COR-L47 (cell line): Measurements from ENCODE around the gene REX1BD.
A peak's percentile ranks its signal among the peaks of the same experiment; 100 is the strongest.
"Not testable (repeated sequence)": the region's sequence is repeated elsewhere in the genome, so short reads cannot be mapped to it uniquely, and the experiment has no call there.

Source experiments
- DNase-seq: peaks from one replicate; lab custom pipeline; 2025; lab: John Stamatoyannopoulos, UW

Gene REX1BD

DNA sequence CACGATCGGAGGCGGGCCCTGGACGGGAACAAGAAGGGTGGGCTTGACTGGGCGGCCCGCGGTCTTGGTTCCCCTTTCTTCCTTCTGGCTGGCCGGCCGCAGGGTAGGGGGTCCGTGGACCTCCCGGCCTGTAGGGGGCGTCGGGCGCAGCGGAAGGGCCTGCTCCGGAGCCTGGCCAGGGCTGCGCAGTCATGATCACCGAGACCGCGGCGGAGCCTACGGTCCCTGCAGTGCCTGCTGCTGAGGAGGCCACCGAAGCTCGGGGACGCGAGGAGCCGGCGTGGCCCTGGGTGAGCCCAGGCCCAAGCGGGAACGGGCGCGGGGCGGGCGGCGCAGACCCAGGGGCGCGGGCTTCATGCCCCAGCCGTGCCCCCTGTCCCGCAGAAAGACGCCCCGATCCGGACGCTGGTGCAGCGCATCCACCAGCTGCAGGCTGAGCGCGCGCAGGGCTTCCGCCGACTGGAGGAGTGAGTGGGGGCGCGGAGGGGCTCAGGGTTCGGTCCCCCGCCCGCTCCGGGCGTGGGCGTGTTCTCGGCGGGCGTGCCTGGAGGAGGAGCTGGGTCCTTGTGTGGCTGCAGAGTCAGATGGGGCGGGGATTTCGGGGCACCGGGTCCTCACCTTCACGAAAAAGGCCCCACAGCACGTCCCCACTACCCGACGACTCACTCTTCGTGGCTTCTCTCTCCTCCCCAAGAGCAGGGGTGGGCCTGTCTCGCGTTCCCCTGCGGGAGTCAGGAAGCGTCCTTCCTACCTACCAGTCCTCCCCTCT, at the start of gene REX1BD:
Gene REX1BD (plus strand): TSS at position 188 of the 769 bp plus-strand sequence. CDS start 4 bp downstream, at position 192.
- DNase-seq, result peak; percentile 60

- DNase-seq, result no peak
These were observed 49.2 kb upstream of the REX1BD start for GRCh38 chr19:18539372-18539771.

GRCh38 chr19:18540200-18540599, 48.4 kb upstream of the REX1BD start:
- DNase-seq, result not testable (repeated sequence)

DNA sequence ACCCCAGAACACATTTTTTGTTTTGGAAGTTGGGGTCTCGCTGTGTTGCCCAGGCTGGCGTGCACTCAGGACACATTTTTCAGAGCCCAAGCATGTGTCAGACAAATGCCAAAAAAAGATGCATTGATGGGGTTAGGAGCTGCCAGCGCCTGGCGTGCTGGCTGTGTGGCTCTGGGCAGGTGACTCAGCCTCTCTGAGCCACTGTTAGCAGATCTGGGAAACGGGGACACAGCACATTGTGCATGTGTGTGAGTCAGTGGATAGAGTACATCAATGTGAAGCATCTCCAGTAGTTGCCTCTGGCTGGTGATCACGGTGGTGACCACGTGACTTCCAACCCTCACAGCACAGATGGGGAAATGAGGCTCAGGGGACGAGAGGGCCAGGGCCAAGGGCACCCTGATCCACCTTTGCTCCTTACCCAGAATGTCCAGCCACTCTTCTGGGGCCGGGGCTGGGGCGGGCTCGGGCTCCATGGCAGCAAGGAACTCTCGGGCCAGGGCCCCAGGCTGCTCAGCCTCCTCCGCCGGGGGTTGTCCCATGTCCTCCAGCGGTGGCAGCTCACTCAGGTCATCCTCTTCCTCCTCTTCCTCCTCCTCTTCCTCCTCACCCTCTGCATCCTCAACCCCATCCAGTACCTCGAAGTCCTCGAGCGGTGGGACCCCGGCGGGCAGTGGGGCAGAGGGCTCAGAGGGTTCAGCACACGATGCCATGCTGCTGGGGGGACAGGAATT, 47.2 kb upstream of the REX1BD start:
- DNase-seq, result no peak

DNA sequence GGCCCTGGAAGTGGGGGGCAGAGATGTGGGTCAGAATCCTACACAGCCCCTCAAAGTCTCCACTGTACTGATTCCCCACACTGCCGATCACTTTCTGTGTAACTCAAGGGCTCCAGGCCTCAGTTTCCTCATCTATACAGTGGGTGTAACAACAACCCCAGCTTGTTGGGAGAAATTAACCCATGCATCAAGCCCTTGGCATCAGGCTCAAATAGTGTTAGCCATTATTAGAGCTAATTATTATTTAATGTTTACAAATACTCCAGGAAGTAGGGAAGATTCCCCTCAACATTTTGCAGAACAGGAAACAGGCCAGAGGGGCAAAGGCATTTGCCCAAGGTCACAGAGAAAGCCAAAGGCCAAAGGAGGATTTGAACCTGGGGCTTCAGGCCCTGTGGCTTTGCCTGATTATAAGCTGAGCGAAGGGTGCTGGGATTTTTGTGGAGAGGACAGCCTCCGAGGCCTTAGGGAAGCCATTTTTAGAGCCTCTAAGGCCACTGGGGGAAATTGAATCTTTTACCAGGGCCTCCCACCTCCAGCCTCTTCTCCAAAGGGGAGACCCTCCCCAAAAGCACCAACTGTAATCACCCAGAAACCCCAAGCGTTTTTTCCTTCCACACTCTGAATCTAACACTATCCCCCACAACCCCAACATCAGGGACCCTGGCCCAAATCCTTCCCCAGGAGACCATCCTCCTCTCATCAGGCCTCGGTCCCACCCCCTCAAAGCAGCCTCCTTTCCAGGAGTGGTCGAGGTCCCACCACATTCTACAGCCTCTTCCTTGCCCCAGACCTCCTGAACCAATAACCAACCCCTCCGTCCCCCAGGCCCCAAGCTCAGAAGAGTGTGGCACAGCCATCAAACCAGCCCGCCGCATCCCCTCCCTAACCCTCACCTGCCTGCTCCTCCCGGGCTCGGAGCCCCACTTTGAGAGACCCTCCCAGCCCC, 46.3 kb upstream of the REX1BD start:
- DNase-seq, result no peak

DNA sequence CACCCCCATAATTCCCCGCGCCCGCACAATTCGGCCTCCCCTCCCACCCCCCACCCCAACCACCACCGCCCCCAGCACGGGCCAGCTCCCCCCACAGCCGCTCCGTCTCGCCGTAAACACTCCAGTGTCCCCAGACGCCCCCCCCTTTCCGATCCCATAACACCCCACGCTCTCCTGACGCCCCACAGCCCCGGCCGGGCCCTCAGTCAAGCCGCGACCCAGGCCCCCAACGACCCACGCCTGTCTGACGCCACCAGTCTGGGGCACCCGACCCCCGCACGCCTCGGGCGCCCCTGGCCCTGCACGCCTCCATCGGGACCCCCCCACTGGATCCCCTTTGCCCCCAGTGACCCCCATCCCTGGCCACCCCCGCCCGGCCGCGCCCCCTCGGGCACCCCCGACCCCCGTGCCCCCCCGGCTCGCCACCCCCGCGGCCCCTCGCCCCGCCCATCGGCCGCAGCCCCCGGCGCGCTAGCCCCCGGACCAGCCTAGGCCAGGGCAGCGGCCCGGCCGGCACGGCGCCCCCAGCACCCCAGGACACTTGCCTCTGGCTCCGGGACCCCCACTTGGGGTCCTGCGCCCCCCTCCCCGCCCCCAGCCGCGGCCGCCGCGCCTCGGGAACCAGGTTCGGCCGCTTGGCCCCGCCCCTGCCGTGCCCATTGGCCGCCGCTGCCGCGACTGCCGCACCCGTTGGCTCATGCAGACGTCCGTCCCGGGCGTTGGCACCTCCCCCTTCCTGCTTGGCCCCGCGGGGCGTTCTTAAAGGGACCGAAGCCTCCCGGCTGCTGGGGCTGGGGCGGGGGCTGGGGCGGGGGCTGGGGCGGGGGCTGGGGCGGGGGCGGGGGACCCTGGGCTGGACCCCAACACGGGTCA, 45.4 kb upstream of the REX1BD start, which contains the start of gene FKBP8:
Gene FKBP8 (minus strand): TSS at position 633 of the 873 bp plus-strand sequence. CDS start 1,603 bp downstream, outside the sequence.
- DNase-seq, result peak; percentile 85

DNA sequence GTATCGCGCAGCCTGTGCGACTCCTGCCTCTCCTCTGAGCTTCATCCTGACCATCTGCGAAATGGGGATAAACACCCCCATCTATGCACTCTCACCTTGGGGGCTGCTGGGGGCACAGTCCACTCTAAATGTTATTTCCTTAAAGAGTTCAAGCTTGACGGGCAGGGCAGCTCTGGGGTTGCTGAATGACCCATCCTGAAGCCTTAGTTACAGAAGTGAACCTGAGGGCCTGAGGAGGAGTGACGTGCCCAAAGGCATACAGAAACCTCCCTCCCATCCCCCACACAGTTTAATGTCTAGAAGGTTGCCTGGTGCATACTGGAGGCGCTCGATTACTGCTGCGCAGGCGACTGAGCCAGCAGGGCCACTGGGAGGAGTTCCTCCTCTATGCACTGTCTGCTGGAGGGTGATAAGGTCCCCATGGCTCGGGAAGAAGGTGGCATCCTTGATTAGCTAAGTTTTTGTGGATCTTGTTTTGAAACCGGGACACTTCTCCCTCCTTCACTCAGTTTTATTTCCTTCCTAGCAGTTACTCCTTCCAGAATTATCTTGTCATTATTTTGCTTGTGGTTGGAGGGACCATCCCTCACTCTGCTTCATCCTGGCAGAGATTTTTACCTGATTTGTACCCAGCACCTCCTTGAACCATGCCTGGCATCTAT, 44.7 kb upstream of the REX1BD start:
- DNase-seq, result peak; percentile 6

- no peak for DNase-seq
These were observed 37.0 kb upstream of the REX1BD start for GRCh38 chr19:18551631-18552030.

GRCh38 chr19:18557411-18558201, 31.0 kb upstream of the REX1BD start, which contains the start of gene KXD1:
TSS of gene KXD1 (plus strand) at chr19:18557870. CDS start at chr19:18562057, 4,187 bp downstream.
- DNase-seq, result peak; percentile 99

DNA sequence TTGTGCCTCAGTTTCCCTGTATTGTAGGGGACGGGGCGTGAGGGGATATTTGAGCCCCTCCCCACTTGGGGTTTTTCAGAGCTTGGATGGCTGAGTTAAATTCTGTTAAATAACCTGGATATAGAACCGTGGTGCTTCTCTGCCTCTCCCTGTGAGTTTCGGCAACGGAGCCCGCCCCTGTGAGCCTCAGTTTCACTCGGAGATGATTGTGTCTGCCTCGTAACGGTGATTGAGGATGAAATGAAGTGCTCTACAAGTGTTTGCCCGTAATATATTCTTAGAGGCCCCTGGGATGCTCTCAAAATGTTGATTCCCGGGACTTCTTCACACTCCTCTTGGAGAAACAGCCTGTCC, 30.4 kb upstream of the REX1BD start:
- no peak for DNase-seq

DNA sequence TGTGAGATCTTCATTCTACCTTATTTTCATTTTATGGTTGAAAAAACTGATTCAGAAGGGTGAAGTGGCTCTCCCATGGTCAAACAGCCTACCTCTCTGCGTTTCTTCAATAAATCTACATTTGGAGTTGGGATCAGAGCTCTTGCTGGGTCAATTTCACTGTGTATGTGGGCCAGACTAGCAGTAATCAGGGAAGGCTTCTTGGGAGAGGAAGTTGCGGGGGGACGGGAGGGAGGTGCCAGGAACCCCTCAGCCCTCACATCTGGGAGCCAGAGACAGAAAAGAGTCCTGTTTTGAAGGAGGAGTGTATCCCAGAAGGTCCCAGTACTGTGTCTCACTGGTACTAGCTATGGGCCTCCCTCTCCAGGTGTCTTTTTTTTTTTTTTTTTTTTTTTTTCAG, 30.0 kb upstream of the REX1BD start:
- DNase-seq, result no peak

DNA sequence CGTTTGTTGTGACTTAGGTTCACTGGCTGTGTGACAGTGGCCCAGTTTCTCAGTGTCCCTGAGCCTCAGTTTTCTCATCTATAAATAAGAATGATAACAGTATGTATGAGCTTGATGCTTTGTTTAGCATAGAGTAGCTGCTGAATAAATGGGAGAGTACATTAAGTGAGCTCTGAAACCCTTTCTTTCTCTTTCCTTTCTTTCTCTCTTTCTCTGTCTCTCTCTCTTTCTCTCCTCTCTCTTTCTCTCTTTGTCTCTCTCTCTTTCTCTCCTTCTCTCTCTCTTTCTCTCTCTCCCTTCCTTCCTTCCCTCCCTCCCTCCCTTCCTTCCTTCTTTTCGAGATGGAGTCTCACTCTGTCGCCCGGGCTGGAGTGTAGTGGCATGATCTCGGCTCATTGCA, 28.9 kb upstream of the REX1BD start:
- no peak for DNase-seq

DNA sequence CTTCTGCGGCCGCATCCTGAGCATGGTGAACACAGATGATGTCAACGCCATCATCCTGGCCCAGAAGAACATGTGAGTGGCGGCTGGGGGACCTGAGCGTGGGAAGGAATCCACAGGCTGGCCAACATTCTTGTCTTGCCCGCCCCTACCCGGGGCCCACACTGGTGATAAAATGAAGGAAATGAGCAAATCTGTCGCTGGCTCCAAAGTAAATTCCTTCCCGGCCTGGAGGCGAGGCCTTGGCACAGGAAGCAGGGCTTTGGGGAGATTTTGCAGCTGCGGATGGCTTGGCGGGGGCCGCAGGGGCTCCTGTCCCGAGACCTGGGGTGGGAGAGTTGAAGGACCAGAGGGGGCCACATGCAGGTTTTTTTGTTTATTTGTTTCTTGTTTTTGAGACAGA, 26.5 kb upstream of the REX1BD start:
- DNase-seq, result no peak

DNA sequence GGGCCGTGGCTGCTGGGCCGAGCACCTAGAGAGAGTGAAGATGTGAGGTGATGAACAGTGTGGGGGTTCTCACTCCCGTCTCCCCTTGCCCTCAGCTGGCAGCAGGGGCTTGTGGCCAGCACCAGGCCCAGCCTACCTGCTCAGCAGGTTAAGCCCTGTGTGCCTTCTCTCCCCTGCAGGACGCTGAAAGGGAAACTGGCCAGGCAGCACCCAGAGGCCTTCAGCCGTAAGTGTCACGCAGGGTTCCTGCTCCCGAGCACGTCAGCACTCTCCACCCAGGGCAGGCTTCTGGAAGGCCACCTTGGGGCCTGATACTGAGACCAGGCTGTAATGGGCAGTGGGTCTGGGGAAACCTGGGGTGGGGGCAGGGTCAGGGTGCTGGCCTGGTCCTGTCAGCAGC, 21.6 kb upstream of the REX1BD start:
- DNase-seq, result no peak

- DNase-seq, result no peak
These were observed 20.2 kb upstream of the REX1BD start for GRCh38 chr19:18568367-18568766.

DNA sequence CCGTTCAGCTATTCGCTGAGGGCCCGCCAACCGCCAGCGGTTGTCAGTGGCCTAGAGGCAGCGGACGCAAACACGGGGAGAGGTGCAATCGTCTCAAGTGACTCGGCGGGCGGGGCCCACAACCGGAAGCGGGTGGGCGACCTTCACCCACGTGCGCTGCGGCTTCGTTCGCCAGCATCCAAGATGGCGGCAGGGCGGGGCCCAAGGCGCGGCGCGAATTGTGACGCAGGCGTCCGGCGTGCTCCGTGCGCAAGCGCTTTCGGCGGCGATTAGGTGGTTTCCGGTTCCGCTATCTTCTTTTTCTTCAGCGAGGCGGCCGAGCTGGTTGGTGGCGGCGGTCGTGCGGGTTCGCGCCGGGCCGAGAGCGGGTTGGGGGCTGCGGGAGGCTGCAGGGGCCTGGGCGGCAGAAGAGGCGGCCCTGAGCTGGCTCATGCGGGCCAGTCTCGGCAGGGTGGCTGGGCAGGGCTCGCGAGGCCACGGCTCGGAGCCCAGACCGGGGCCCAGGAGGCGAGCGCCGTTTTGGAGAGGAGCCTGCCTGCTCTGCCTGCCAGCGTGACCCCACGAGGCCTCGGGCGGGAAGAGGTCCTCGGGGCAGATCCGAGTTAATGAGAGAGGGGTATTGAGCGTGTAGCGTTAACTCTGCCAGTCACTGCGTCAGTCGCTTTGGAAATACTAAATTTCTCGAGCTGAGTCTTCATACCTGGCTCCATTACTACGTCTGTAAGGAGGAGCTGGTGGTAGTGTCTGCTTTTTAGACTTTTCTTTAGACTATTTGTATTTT, 16.8 kb upstream of the REX1BD start, which contains the start of gene UBA52:
Gene UBA52 (plus strand): TSS at position 294 of the 781 bp plus-strand sequence. CDS start 1,444 bp downstream, outside the sequence.
- peak; percentile 98 for DNase-seq

DNA sequence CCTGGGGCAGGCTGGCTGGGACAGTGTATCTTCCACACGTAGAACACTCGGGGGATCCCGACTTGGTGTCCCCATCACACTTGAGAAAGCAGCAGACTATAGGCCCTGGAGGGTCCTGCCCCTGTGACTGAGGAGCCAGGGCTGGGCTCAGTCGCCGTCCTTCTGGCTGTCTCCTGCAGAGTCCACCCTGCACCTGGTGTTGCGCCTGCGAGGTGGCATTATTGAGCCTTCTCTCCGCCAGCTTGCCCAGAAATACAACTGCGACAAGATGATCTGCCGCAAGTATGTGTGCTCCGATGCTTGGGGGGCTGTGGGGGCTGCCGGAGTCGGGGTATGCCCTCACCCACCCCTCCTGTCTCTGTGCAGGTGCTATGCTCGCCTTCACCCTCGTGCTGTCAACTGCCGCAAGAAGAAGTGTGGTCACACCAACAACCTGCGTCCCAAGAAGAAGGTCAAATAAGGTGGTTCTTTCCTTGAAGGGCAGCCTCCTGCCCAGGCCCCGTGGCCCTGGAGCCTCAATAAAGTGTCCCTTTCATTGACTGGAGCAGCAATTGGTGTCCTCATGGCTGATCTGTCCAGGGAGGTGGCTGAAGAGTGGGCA, 13.8 kb upstream of the REX1BD start:
- DNase-seq, result no peak

GRCh38 chr19:18576383-18576782, 12.2 kb upstream of the REX1BD start:
- no peak for DNase-seq
